ENCODE measurements around the gene ONECUT1. TPM values are rescaled to one million over a fixed set of nuclear protein-coding genes. Genes with fewer than 3 reads are reported as not detected.

The ONECUT1 gene
- total and polyA plus RNA-seq, 10 of the 15 experiments (the other 5 are each of a cell fraction or from before 2014, with no cell fraction given): 0.28 TPM; not detected in 9

DNA sequence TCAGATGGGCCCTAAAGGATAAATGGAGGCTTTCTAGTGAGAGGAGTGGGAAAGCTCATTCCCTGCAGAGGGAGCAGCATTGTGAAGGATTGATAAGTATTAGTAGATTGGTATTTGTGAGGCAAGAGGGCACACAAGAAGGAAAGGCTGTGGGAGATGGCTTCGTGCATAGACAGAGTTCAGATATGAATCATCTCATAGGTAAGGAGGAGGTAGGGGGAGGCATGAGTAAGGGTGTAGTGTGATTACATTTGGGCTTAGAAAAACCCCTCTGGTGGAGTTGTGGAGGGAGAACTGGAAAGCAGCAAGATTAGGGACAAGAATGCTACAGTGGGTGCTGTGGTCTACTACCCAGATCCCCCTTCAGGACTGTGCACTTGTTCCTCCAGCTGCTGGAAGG lies 29.6 kb downstream of the ONECUT1 start:
- RAD21 ChIA-PET (ENCODE audit: unreplicated experiment): no interaction called here

More for the DNA sequence above, 29.6 kb downstream of the ONECUT1 start:
- POLR2A ChIA-PET: no interaction called here
- no peaks in the 10 kb centered on the region for H4K20me1 ChIP-seq (ENCODE audit: control insufficient read depth, insufficient read depth)
- H3K36me3 ChIP-seq (ENCODE audit: control insufficient read depth in 2 of 2, insufficient read depth in 2 of 2, low read length in 1 of 2): no peaks in the 10 kb centered on the region
- no peak overlapping the region for H3K27ac ChIP-seq (ENCODE audit: control insufficient read depth, insufficient read depth)
- intact Hi-C loops (cut with micrococcal nuclease; ENCODE audit: unreplicated experiment): no loop called here
- no peaks in the 10 kb centered on the region for H3K4me1 ChIP-seq (ENCODE audit: control insufficient read depth, insufficient read depth, low read length)
- no peaks in the 10 kb centered on the region for H3K9me3 ChIP-seq (replicated peaks; ENCODE audit: control insufficient read depth, insufficient read depth, low read length)
- TF ChIP-seq RCOR1 (conservative IDR thresholded peaks at IDR 0.05; ENCODE audit: low read depth, low read length) (no peak), ETV6 (conservative IDR thresholded peaks at IDR 0.05 in 1 of 2, IDR thresholded peaks at IDR 0.05 in 1 of 2; ENCODE audit: borderline replicate concordance in 1 of 2, low read depth in 1 of 2) (no peak), IKZF1 (conservative IDR thresholded peaks at IDR 0.05) (no peak), ZNF217 (IDR thresholded peaks at IDR 0.05) (no peak)
- TF ChIP-seq, protein P1, sequence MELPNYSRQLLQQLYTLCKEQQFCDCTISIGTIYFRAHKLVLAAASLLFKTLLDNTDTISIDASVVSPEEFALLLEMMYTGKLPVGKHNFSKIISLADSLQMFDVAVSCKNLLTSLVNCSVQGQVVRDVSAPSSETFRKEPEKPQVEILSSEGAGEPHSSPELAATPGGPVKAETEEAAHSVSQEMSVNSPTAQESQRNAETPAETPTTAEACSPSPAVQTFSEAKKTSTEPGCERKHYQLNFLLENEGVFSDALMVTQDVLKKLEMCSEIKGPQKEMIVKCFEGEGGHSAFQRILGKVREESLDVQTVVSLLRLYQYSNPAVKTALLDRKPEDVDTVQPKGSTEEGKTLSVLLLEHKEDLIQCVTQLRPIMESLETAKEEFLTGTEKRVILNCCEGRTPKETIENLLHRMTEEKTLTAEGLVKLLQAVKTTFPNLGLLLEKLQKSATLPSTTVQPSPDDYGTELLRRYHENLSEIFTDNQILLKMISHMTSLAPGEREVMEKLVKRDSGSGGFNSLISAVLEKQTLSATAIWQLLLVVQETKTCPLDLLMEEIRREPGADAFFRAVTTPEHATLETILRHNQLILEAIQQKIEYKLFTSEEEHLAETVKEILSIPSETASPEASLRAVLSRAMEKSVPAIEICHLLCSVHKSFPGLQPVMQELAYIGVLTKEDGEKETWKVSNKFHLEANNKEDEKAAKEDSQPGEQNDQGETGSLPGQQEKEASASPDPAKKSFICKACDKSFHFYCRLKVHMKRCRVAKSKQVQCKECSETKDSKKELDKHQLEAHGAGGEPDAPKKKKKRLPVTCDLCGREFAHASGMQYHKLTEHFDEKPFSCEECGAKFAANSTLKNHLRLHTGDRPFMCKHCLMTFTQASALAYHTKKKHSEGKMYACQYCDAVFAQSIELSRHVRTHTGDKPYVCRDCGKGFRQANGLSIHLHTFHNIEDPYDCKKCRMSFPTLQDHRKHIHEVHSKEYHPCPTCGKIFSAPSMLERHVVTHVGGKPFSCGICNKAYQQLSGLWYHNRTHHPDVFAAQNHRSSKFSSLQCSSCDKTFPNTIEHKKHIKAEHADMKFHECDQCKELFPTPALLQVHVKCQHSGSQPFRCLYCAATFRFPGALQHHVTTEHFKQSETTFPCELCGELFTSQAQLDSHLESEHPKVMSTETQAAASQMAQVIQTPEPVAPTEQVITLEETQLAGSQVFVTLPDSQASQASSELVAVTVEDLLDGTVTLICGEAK (IDR thresholded peaks at IDR 0.05; ENCODE audit: borderline replicate concordance): no peak
- TF ChIP-seq, protein P2, sequence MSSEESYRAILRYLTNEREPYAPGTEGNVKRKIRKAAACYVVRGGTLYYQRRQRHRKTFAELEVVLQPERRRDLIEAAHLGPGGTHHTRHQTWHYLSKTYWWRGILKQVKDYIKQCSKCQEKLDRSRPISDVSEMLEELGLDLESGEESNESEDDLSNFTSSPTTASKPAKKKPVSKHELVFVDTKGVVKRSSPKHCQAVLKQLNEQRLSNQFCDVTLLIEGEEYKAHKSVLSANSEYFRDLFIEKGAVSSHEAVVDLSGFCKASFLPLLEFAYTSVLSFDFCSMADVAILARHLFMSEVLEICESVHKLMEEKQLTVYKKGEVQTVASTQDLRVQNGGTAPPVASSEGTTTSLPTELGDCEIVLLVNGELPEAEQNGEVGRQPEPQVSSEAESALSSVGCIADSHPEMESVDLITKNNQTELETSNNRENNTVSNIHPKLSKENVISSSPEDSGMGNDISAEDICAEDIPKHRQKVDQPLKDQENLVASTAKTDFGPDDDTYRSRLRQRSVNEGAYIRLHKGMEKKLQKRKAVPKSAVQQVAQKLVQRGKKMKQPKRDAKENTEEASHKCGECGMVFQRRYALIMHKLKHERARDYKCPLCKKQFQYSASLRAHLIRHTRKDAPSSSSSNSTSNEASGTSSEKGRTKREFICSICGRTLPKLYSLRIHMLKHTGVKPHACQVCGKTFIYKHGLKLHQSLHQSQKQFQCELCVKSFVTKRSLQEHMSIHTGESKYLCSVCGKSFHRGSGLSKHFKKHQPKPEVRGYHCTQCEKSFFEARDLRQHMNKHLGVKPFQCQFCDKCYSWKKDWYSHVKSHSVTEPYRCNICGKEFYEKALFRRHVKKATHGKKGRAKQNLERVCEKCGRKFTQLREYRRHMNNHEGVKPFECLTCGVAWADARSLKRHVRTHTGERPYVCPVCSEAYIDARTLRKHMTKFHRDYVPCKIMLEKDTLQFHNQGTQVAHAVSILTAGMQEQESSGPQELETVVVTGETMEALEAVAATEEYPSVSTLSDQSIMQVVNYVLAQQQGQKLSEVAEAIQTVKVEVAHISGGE (CRISPR knock-in tag; IDR thresholded peaks at IDR 0.05): no peak
- TF ChIP-seq, protein P3, sequence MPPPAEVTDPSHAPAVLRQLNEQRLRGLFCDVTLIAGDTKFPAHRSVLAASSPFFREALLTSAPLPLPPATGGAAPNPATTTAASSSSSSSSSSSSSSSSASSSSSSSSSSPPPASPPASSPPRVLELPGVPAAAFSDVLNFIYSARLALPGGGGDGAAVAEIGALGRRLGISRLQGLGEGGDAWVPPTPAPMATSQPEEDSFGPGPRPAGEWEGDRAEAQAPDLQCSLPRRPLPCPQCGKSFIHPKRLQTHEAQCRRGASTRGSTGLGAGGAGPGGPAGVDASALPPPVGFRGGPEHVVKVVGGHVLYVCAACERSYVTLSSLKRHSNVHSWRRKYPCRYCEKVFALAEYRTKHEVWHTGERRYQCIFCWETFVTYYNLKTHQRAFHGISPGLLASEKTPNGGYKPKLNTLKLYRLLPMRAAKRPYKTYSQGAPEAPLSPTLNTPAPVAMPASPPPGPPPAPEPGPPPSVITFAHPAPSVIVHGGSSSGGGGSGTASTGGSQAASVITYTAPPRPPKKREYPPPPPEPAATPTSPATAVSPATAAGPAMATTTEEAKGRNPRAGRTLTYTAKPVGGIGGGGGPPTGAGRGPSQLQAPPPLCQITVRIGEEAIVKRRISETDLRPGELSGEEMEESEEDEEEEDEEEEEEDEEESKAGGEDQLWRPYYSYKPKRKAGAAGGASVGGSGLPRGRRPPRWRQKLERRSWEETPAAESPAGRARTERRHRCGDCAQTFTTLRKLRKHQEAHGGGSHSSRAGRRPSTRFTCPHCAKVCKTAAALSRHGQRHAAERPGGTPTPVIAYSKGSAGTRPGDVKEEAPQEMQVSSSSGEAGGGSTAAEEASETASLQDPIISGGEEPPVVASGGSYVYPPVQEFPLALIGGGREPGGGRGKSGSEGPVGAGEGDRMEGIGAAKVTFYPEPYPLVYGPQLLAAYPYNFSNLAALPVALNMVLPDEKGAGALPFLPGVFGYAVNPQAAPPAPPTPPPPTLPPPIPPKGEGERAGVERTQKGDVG (CRISPR knock-in tag; IDR thresholded peaks at IDR 0.05): no peak
- TF ChIP-seq, protein P4, sequence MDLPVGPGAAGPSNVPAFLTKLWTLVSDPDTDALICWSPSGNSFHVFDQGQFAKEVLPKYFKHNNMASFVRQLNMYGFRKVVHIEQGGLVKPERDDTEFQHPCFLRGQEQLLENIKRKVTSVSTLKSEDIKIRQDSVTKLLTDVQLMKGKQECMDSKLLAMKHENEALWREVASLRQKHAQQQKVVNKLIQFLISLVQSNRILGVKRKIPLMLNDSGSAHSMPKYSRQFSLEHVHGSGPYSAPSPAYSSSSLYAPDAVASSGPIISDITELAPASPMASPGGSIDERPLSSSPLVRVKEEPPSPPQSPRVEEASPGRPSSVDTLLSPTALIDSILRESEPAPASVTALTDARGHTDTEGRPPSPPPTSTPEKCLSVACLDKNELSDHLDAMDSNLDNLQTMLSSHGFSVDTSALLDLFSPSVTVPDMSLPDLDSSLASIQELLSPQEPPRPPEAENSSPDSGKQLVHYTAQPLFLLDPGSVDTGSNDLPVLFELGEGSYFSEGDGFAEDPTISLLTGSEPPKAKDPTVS (IDR thresholded peaks at IDR 0.05; ENCODE audit: low read depth, low read length): no peak
- H3K79me2 ChIP-seq (ENCODE audit: control insufficient read depth, insufficient read depth, low read length): no peaks in the 10 kb centered on the region
- SMC1A ChIA-PET (ENCODE audit: uncharacterized antibody, unreplicated experiment): no interaction called here
- CTCF ChIA-PET: no interaction called here
- DNase-seq (ENCODE audit: low read depth, low spot score) (no peak), FAIRE-seq (no peak), ATAC-seq (no peak)
- in situ Hi-C loops (cut with MboI): no loop called here
- no peak overlapping the region for H3K9ac ChIP-seq (ENCODE audit: control insufficient read depth, insufficient read depth, low read length)
- no peak overlapping the region for H3K4me3 ChIP-seq
- H3K27me3 ChIP-seq (replicated peaks in 1 of 2; ENCODE audit: control insufficient read depth in 2 of 2, insufficient read depth in 2 of 2, low read length in 1 of 2): no peaks in the 10 kb centered on the region; a peak in 1 of 4 replicates
- BruUV-seq (replicated peaks): no TSS peak
- H3K4me2 ChIP-seq (ENCODE audit: control insufficient read depth, insufficient read depth): no peak overlapping the region
- no peak overlapping the region for H2AFZ ChIP-seq (ENCODE audit: control insufficient read depth, low read depth, low read length)
- WGBS (ENCODE audit: insufficient coverage, insufficient replicate concordance, low lambda C conversion rate, missing lambda C conversion rate): 6% methylated on average over 1 of the region's 1 CpG
